ENCODE results near the gene RFX6.

RFX6 gene

DNA sequence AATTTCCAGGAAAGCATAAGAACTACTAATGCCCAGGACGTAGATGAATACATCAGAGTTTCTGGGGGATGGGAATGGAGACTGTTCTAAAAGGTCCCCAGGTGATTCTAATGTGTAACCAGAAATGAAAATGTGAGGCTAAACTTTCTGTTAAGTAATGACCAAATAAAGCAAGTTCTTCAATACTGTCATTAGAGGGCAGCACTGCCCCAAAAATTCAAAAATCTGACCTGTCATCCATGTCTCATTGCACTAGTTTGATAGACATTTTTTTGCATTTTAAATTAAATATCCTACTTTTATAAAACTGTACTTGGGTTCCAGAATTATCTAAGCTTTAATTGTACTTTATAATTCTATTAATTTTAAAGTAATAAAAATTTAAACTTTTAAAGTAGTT lies 94.9 kb downstream of the RFX6 start:
- no peak for DNase-seq (ENCODE audit: low read depth in 2 of 2)

DNA sequence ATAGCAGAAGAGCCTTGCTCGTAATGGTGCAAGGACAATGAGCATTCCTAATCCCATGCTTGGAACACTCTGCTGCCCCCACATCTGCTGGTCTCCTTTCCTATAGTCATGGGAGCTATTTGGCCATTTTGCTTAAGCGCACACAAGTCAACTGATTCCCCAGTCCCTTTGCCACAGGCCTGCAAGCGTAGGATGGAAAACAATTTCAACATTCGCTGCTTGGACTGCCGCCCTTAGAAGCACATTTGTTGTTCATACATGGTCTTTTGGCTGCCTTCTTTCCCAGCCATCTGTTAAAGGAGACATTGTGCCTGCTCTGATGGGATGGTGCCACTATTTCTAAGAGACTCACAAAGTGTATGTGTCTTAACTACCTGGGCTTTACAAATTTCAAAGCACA lies 96.9 kb downstream of the RFX6 start:
- no peak for DNase-seq (ENCODE audit: low read depth in 2 of 2)

DNA sequence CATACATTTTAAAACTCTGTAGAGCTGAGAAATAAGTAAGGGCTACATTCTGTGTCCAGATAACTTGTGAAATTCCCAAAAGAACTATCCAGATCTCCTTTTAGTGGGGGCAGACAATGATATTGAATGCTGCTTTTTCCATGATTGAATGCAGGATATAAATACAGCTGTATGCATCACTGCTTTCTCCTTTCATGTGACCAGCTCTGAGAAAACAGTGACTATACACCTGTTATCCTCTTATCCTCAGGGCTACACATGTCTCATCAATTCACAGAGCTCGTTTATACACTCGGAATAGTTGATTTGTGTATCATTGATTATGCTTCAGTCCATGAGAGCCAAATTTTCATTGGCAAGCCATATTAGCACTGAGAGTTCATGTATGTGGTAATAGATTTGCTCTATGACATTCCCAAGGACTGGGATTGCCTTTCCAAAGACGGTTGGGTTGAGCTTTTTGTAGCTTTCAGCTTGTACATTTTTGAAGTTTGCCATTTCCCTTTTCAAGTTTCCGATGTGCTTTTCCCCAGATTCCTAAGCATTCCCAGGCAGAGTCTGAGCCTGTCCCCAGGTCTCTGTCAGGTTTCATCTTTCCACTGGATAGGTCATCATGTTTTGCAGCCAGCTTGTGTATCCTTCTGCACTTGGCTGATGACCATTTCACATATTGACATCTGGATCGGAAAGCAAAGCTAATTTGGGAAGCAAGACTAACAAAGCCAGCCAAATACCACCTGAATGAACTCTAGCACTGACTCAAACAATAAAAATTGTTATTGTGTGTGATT lies 97.7 kb downstream of the RFX6 start:
- no peak for DNase-seq (ENCODE audit: low read depth in 2 of 2)

DNA sequence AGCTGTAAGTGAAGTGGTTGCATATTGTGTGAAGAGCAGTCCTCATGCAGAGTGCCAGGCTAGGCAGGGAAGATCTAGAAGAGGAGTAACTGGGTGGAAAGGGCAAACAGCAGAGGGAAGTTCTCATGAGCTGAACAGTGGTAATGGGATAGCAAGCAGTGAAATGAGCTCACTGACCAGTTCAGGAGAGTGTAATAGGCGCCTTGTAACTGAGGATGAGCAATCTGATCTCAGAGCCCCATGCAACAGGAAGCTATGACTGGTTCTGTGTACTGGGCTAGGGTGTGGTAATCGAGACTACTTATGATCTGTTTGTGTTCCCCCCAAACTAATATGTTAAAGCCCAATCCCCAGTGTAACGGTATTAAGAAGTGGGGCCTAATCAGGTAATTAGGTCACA lies 98.6 kb downstream of the RFX6 start:
- no peak for DNase-seq (ENCODE audit: low read depth in 2 of 2)

DNA sequence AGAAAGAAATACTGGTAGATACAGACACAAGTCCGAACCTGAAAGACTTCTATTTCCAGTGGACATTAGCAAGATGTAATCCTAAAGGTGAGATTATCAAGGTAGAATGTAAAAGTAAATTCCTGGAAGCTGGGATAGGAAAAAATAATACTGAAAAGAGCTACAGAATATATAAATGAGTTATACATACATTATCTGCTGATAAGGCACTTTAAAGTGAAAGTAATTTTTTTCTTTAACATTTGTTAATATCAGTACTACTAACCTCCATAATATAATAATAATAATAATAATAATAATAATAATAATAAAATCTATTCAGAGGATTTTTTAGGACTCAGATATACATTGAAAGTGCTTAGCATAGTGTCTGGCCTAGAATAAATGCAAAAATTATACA lies 102.5 kb downstream of the RFX6 start:
- DNase-seq (ENCODE audit: low read depth in 2 of 2), result no peak
